HG02623 (cell line): ENCODE measurements around the gene NFATC3.

ENCODE experiments used
- ATAC-seq: cut with Tn5 transposase; IDR thresholded peaks from one replicate; pipeline ENCODE4 v1.9.1; 2021; ENCODE audit warnings: moderate library complexity; ENCODE audit not compliant: unreplicated experiment

The NFATC3 gene

DNA sequence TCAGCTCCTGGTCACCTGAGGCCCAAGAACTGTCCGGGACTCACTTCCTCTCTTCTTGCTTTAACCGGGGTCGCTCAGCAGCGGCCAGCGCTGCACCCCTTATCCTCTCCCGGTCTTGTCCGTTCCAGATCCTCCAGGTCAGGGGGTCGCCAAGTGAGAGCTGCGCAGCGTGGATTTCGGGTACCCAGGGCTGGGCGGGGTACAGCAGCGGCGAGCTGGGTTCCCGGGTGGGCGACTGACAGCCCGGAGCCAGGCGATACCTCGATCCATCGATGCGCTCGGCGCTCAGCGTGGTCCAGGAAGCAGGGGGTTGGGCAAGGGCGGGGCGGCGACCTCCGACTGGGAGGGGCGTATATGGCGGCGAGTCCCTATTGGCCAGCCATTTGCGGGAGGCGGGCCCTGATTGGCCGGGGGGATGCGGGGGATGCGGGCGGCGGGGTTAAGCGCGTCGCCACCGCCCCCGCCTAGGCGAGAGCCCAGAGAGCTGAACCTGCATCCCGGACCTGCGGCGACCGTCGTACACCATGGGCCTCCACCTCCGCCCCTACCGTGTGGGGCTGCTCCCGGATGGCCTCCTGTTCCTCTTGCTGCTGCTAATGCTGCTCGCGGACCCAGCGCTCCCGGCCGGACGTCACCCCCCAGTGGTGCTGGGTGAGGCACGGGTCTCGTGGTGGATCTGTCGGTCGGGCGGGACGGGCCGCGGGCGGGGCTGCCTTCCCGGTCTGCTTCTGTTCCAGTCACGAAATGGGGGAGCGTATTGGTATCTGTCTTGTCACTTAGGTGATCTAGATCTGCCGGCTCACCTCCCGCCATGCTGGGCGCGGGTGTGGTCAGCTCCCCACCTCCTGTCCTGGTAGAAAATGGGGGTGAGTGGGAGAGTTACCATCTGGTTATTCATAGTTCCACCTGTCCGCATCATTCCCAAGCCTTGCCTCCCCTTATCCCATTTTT is 160.0 kb downstream of the NFATC3 start, which contains the start of gene PLA2G15:
TSS of gene PLA2G15 (plus strand) at position 471 of the 951 bp plus-strand sequence. CDS start at position 525, 54 bp downstream.
- peak; percentile 86 for ATAC-seq

DNA sequence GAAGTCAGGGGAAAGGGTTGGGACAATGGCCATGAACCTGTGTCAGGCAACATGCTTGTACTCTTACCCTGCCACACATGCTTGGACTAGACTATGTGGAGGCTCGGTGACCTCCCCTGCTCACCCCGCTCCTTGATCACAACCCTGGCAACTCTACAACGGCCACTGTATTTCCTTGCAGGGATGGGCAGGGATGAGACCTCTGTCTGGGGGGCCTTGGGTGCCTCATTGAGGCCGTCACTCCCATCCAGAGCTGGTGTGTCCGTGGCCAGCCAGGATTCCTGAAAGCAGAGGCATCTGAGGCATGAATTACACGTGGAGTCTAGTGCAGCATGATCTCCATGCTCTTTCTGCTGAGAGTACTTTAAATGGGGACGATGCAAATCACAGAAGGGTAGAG is 161.0 kb downstream of the NFATC3 start:
- no peak for ATAC-seq

DNA sequence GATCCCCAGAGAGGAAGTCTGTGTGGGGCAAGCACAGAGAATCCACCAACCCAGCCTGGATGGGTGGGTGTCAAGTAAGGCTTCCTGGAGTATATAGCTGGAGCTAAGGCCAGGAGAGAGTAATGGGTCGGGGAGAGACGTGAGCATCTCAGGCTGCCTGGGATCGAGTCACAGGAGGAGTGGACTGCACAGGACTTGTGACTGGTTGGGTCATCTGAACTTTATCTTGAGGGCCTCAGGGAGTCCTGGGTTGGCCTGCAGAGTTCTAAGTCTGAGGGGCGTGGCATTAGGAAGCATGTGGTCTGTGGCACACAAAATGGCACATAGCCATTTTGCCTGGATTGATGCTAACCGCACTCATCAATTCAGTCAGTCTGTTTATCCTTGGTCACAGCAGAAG is 161.5 kb downstream of the NFATC3 start:
- no peak for ATAC-seq

DNA sequence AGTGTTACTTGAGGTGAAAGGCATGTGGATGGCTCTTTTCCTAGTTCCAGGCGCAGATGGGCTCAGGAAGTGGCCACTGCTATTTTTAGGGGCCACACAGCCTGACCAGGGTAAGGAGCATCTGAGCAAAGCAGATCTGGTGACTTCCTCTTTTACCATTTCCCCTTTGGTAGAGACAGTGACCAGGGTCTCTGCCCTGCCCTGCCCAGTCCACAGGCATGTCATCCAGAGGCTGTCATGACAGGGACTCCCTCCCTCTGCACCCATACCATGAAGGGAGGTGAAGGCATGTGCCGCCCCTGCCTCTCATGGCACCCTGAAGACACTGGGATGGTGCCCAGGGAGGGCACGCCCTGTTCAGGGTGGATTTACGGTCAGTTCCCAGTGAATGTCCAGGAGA is 162.2 kb downstream of the NFATC3 start:
- no peak for ATAC-seq

DNA sequence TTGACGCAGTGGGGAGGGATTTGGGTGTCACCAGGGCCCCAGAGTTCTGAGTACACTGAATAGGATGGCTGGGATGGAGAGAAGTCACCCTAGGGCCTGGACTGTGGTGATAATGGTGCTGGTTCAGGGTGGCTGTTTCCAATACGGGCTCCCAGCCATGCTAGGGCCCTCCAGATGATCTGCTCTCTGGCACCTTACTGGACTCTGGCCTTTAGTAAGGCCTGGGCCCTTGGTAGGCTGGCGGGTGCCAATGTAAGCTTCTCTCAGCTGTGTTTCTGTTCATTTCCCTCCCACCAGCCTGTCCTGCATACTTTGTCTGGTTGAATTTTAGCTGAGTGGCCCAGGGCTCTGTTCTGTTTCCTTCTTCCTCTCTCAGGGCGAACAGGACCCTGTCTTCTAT is 162.8 kb downstream of the NFATC3 start:
- no peak for ATAC-seq

DNA sequence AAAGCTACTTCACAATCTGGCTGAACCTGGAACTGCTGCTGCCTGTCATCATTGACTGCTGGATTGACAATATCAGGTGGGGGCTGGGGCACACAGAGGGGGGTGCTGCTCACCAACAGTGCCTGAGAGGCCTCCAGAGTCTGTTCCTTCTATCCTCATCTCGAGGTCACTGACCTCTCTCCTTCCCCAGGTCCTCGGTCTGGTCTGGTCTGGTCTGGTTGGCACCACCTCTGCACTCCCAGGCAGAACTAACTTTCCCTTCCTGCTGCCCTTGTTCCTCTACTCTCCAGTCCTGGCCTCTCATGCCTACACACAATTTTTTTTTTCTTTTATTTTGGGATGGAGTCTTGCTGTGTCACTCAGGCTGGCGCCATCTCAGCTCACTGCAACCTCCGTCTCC is 164.2 kb downstream of the NFATC3 start:
- no peak for ATAC-seq

DNA sequence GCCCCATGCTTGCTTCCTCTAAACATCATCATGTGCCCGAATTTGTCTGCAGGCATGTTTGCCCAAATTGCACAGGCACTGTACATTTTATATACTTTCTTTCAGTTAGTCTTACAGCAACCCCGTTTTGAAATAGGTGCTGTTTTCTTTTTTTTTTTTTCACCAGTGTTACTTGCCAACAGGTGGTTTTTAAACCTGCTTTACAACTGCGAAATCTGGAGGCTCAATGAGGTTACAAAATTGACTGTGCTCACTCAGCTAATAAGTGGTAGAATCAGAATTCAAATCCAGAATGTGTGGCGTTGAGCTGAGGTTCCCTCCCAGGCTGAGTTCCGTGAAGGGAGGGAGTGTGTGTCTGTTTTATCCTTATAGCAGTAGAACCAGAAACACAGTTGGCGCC is 165.8 kb downstream of the NFATC3 start:
- no peak for ATAC-seq

DNA sequence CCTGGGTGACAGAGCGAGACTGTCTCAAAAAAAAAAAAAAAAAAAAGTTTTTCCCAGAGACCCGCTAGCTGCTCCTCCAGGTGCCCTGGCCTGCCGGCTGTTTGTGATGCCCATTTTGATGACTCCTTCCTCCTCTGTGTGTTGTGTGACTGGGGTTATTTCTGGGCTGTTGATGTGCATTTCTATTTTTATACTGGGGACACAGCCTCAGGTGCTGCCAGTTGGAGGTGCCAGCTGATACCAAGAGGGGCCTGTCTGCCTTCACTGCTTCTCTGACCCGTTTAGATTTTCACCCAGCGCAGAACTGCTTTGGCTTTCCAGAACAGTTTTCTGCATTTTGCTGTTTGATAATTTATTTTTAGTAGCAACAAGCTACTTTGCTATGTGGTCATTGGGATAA is 166.7 kb downstream of the NFATC3 start:
- no peak for ATAC-seq

GRCh38 chr16:68252383-68252782 is 167.2 kb downstream of the NFATC3 start:
- no peak for ATAC-seq

- ATAC-seq = no peak
Measured at GRCh38 chr16:68253721-68254120, 168.6 kb downstream of the NFATC3 start.

DNA sequence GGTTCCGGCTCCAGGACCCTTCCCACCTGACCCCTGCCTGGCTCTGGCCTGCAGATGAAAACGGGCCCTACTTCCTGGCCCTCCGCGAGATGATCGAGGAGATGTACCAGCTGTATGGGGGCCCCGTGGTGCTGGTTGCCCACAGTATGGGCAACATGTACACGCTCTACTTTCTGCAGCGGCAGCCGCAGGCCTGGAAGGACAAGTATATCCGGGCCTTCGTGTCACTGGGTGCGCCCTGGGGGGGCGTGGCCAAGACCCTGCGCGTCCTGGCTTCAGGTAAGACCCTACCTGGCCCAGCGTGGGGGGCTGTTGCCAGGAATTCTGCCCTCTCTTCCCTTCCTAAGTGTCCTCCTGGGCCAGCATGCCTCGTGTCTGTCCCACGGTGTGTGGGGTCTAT is 170.5 kb downstream of the NFATC3 start:
- ATAC-seq = no peak

DNA sequence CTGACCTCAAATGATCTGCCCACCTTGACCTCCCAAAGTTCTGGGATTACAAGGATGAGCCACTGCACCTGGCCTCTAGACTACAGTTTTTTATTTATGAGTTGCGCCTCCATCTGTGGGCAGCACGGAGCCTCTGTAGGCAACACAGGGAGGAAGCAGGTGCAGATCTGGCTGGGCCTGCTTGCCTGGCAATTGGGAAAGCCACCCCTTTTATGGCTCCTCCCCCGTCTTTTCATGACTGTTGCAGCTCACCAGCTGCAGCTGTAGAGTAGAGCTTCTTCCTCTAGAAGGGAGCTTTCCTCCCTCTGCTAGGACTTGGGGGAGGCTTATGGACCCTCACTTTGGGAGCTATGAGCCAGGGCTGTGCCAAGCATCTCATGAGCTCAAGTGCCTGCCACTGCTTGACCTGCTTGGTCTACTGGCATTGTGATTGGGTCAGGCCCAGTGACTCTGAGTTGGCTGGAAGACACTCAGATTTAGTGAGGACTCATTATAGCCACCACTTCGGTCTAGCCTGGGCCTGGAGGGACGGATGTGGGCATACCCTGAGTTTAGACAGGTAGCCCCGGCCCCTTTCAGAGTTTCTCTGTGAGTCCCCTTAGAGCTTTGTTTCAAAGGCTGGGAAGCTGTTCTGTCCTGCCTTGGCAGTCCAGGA is 172.2 kb downstream of the NFATC3 start:
- ATAC-seq = peak; percentile 57

DNA sequence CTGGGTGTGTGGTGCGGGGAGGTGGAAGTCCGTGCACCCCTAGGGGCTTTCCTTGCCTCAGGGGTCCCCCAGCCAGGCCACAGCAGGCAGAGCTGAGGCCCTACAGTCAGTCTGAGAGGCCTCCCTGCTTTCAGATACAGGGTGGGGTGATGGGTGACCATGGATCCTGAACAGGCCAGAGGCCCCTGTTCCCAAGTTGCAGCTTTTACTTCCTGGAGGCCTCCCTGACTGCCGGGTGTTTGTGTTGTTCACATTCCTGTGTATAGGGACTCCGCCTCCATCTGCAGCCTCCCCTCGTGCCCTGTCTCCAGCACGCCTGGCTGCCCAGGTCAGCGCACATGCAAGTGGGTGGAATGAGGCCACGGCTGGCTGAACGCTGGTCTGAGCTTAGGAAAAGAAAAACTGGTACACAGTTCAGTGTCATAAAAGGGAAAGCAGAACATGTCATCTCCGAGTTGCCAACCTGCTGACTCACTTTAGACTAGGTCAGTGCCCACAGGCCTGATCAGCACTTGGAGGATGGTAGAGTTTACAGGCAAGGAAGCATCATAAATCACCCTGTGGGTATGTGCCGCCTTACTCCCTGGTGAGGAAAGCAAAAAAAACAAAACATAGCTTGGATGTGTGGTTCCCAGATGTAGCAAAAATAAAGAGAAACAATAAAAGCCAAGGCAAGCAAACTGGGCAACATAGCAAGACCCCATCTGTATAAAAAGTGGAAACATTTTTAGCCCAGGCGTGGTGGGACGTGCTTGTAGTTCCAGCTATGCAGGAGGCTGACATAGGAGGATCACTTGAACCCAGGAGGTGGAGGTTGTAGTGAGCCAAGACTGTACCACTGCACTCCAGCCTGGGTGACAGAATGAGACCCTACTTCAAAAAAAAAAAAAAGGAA is 173.0 kb downstream of the NFATC3 start:
- ATAC-seq = no peak

DNA sequence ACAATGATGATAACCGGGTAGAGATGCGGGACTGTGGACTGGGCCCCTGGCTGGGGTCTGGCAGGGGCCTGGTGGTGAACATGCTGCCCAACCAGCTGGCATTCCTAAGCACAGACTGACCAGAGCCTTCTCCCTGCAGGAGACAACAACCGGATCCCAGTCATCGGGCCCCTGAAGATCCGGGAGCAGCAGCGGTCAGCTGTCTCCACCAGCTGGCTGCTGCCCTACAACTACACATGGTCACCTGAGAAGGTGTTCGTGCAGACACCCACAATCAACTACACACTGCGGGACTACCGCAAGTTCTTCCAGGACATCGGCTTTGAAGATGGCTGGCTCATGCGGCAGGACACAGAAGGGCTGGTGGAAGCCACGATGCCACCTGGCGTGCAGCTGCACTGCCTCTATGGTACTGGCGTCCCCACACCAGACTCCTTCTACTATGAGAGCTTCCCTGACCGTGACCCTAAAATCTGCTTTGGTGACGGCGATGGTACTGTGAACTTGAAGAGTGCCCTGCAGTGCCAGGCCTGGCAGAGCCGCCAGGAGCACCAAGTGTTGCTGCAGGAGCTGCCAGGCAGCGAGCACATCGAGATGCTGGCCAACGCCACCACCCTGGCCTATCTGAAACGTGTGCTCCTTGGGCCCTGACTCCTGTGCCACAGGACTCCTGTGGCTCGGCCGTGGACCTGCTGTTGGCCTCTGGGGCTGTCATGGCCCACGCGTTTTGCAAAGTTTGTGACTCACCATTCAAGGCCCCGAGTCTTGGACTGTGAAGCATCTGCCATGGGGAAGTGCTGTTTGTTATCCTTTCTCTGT is 174.0 kb downstream of the NFATC3 start:
- no peak for ATAC-seq

GRCh38 chr16:68263559-68264127 is 178.5 kb downstream of the NFATC3 start:
- no peak for ATAC-seq

DNA sequence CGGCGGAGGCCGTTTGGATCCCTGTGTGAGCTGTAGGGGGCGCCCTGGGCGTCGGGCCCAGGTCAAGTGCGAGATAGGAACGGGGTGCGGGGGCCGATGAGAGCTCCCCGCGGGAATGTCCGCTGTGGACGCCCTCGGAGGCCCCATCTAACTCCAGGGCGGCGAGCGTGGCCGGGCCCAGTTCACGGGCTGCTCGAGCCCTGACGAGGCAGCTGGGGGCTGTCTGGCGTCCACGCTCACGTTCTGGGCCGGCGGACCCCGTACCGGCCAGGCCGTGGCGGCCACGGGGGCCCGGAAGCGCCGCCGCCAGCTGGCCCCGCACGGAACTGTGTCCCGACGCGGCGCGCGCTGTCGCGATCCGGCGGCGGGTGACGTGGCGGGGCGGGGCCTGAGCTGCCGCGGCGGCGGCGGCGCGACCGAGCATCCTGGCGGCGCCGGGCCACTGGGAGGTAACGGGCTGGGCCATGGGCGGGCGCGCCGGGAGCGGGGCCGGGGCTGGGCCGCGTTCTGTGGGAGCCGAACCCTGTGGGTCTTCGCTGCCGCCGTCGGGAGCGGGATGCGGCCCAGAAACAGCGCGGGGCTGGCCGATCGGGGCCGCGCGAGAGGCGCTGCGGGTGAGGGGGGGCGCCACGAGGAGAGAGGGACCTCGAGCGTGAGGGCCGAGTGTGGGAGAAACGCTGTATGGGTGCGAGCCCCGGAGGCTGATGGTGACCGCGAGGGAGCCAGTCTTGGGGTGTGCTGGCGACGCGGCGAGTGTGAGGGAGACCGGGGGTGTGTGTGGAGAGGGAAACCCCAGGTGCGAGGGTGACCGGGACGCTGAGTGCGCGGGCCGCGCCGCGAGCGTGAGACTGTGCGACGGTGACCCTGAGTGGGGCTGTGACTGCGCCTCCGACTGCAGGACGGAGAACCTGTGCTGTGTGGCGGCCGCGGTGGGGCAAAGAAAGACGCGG is 179.2 kb downstream of the NFATC3 start, which contains the start of gene SLC7A6:
TSS of gene SLC7A6 (plus strand) at position 399 of the 950 bp plus-strand sequence. CDS start 10,201 bp downstream, outside the sequence.
- peak; percentile 52 for ATAC-seq

- peak; percentile 3 for ATAC-seq
Measured at GRCh38 chr16:68265078-68265920, 180.1 kb downstream of the NFATC3 start.
